K562 treated with DMSO at 1 percent for 24 hours (cell line): ENCODE results near the gene SCAMP3. TPM values are rescaled to one million over a fixed set of nuclear protein-coding genes. Genes with fewer than 3 reads are reported as not detected.

Source experiments
- total RNA-seq: library from RNA; unstranded; fragments of 300-600 nt; gene quantifications from 2 replicates; pipeline ENCODE4 v1.2.3, GENCODE V29; 2022; ENCODE audit warnings: low read depth; ENCODE audit not compliant: insufficient read depth

SCAMP3 gene
- 123 and 125 TPM in 2 replicates for total RNA-seq

GRCh38 chr1:155261852-155262673 is at the start of gene SCAMP3:
SCAMP3 (minus strand) TSS chr1:155262360; CDS start chr1:155262151, 209 bp downstream.

DNA sequence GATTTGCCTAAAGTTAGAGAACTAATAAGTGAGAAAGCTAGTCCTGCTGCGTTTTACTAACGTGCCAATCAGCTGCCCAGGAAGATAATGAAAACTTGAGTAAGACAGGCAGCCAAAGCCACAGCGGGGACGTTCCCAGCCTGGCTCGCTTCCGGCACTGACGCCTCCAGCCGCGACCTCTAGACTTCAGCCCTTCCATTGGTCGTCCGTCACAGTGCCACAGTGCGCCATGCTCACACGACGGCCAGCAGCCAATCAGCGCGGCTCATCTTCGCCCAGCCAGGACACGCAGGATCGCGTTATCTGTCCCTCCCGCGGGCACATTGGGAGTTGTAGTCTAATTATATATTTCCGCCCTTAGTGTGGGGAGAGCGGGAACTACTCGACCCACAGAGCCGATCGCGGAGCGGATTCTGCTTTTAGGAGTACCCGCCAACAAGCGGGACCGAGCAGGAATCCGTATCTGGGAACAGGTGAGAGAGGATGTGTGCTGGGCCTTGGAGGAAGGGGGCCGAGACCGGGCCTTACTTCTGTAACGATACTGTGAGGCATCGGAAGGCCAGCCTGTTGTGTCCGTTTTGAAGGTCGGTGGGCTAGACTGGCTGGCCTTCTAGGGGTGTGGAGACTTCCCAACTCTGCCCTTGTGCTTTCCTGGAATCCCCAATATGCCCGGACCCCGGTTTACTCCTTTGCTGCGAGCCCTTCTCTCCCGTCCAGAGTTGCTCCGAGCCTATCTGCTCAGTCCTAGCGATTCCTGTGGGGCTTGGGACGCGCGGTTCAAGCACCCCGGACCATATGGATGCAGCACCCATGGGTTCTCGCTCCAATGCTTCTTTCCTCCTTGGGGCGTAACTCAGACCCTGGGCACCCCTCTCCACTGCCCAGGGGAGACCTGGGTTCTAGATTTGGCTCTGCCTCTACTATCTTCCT is 46.6 kb upstream of the SCAMP3 start, which contains the start of gene FDPS:
Gene FDPS, plus strand, starts transcription at position 374 of the 930 bp plus-strand sequence. CDS start 924 bp downstream, outside the sequence.

DNA sequence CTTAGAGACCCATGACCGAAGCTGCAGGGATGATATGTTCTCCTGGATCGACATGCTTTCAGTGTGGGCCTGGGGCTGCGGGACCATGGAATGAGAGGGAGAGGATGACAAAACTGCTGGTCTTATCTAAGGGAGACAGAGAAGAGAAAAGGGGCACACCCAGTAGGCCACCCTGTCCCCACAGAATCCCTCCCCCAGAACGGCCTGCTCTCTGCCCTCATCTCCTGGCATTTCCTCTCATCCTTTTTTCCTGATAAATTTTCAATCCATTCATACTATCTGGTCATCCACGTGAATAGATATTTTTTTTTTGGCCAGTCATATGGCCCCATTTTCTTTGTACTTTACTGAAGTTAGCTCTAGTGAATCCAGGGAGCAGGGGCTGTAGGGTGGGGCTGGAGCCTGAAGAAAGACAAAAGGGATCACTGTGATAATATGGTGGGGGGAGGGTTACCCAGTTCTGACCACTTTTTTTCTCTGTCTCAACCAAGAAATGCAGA is 39.2 kb upstream of the SCAMP3 start, which contains the start of gene PKLR:
Gene PKLR, minus strand, starts transcription at position 97 of the 500 bp plus-strand sequence. Its CDS starts 43 bp downstream, at position 54.

DNA sequence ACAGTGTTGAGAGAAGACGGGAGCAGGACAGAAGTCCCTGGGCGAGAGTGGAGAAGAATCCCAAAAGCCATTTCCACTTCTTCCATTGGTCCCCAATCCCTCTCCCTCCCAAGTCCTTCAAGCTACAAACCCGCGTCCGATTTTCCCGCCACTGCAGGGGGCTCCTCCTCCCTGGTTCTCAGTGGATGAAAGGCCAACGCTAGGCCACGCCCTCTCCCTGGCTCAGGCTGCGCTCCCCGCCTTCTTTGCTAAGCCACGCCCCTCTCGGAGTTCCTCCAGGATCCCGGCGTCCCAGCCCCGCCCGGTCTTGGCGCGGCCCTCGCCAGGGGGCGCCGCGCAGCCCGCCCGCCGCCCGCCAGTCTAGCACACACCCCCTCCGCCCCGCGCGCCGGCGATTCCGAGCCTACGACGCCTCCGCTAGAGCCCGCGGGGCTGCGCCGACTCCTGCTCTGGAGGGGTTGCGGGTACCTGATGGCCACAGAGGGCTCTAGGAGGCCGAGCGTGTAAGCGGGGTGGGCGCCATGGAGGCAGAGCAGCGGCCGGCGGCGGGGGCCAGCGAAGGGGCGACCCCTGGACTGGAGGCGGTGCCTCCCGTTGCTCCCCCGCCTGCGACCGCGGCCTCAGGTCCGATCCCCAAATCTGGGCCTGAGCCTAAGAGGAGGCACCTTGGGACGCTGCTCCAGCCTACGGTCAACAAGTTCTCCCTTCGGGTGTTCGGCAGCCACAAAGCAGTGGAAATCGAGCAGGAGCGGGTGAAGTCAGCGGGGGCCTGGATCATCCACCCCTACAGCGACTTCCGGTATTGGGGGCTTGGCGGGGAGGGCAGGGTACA is 15.1 kb upstream of the SCAMP3 start, which contains the start of gene HCN3:
Gene HCN3, plus strand, starts transcription at position 394 of the 832 bp plus-strand sequence. Its CDS starts 128 bp downstream, at position 522.

GRCh38 chr1:155273343-155274245 is 11.4 kb upstream of the SCAMP3 start, which contains the start of gene CLK2:
CLK2 (minus strand) TSS chr1:155273504; CDS start chr1:155270977, 2,527 bp downstream.

DNA sequence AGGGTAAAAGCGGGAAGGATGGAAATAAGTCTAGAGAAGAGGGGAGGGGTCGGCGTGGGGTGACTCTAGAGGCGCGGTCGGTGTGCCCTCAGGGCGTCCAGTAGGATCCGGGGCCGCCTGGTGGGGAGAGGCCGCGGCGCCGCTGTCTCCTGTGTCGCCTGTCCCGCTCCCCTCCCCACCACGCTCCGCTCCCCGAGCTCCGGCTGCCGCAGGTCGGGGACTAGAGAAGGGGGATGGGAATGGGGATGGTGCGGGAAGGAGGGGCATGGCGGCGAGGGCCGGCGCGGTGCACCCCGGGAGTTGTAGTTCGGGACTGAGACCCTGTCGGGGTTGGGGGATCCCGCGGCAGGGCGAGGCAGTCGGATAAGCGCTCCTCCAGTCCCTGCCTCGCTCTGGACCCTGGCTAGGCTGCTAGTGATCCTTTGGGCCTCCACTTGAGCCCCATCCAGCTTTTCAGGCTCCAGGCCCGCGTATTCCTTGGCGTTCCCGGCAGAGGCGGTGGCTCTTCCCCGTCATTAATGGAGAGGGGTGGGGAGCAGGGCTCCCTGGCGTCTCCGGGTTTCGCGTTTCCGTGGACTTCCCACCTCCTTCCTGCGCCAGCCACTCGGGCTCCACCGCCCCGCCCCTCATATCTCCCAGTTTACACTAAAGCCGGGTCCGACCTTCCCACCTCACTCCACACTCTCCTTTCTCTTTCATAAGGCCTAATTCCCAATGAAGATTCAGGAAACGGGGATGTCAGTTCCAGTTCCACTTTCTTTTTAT is 6.7 kb downstream of the SCAMP3 start, which contains the start of gene ENTREP3:
Gene ENTREP3, minus strand, starts transcription at position 241 of the 765 bp plus-strand sequence. CDS start 606 bp downstream, outside the sequence.

DNA sequence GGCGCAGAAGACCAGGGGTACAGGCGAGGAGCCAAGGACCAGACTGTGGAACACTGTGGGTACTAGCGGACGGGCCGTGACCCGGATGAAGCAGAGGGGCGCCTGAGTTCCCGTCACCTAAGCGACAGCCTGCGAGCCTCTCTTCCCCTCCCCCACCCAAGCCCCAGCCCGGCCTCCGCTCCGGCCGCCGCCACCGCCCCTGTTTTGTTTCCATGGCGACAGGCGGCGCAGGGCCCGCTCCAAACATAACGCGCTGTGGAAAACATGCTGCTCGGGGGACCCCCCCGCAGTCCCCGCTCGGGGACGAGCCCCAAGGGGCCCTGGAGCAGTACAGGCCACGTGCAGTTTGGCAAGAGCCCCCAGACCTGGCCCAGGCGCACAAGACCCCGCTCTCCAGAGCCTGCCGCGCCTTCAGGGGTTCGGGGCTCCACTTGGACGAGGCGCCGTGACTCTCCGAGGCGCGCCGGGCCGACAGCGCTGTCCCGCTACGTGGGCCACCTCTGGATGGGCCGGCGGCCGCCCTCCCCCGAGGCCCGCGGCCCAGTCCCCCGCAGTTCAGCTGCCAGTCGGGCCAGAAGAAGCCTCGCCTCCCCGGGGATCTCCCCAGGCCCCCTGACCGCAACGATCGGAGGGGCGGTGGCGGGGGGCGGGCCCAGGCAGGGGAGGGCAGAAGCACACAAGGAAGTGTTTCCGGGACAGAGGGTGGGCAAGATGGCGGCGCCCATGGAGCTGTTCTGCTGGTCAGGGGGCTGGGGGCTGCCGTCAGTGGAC is 53.4 kb downstream of the SCAMP3 start, which contains the start of gene MTX1:
Gene MTX1, plus strand, starts transcription at position 155 of the 771 bp plus-strand sequence. Its CDS starts 110 bp downstream, at position 265.

DNA sequence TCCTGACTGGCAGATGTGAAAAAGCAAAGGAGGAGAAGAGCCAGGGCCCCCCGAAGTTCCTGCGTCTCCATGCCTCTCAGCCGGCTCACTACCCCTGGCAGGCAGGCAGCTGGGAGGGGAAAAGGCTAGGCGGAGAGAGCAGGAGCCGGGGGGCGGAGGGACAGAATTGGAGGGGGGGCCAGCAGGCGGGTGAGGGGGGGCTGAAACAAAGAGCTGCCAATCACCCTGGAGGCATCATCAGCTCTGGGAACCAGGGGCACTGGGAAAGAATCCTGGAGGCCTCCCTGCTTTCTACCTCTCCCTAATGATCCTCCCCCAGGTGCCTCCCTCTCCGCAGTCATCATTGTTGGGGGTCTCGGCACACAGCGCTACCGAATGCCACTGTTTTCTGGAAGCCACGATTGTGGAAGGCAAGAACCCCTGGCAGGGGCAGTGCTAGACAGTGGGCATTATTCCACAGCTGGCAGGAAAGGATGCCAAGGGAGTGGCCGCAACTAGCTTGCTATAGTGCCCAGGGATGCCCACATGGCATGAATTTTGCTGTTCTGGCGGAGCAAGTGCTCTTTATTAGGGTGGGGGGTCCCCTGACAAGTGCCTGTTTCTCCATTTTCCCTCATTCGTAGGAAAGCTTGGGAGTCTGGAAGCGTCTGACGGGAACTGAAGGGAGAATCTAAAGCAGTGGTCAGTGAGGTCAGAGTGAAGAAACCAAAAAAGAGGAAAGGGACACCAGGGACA is 54.2 kb downstream of the SCAMP3 start, which contains the start of gene THBS3:
Gene THBS3, minus strand, starts transcription at position 92 of the 735 bp plus-strand sequence. Its CDS starts 21 bp downstream, at position 71.

Other genes starting within 250 kb of the SCAMP3 start
- gene DCST2, start 228.6 kb downstream of the SCAMP3 start, total RNA-seq = 0.68 and 2.1 TPM in 2 replicates
- not detected in 2 replicates for gene DCST1, start 228.5 kb downstream of the SCAMP3 start, total RNA-seq
- 60.0 and 63.6 TPM in 2 replicates for gene ADAM15, start 211.0 kb downstream of the SCAMP3 start, total RNA-seq
- 16.7 and 17.6 TPM in 2 replicates for gene EFNA4, start 198.6 kb downstream of the SCAMP3 start, total RNA-seq
- 5.8 and 5.9 TPM in 2 replicates for gene EFNA3, start 183.5 kb downstream of the SCAMP3 start, total RNA-seq
- gene EFNA1, start 134.5 kb downstream of the SCAMP3 start, total RNA-seq = 4.9 and 5.8 TPM in 2 replicates
- gene SLC50A1, start 126.5 kb downstream of the SCAMP3 start, total RNA-seq = 107 and 111 TPM in 2 replicates
- gene DPM3, start 121.8 kb downstream of the SCAMP3 start, total RNA-seq = 97.5 and 132 TPM in 2 replicates
- 319 and 328 TPM in 2 replicates for gene KRTCAP2, start 89.1 kb downstream of the SCAMP3 start, total RNA-seq
- gene TRIM46, start 88.5 kb downstream of the SCAMP3 start, total RNA-seq = not detected in 2 replicates
- gene THBS3, start 54.5 kb downstream of the SCAMP3 start, total RNA-seq = 4.2 and 4.4 TPM in 2 replicates
- 72.4 and 82.0 TPM in 2 replicates for gene MTX1, start 53.7 kb downstream of the SCAMP3 start, total RNA-seq
- gene ENTREP3, start 6.9 kb downstream of the SCAMP3 start, total RNA-seq = 38.1 and 40.6 TPM in 2 replicates
- gene CLK2, start 11.1 kb upstream of the SCAMP3 start, total RNA-seq = 33.3 and 42.5 TPM in 2 replicates
- 5.9 and 6.2 TPM in 2 replicates for gene HCN3, start 15.1 kb upstream of the SCAMP3 start, total RNA-seq
- 18.6 and 20.2 TPM in 2 replicates for gene PKLR, start 39.1 kb upstream of the SCAMP3 start, total RNA-seq
- gene FDPS, start 46.5 kb upstream of the SCAMP3 start, total RNA-seq = 215 TPM in 2 replicates
- 75.1 and 77.0 TPM in 2 replicates for gene RUSC1, start 58.5 kb upstream of the SCAMP3 start, total RNA-seq